ENCODE data around the gene RNFT2.

The RNFT2 gene

GRCh38 chr12:116839287-116839830, 101.2 kb downstream of the RNFT2 start:
- Mint-ChIP-seq H3K9me3 (ENCODE audit: low read depth) (peaks cover 3% of the 10 kb centered on the region), H3K4me3 (no peak overlapping the region), H3K36me3 (peaks cover 22% of the 10 kb centered on the region), H3K27ac (no peak overlapping the region), H3K27me3 (no peaks in the 10 kb centered on the region), H3K4me1 (ENCODE audit: low read depth) (no peaks in the 10 kb centered on the region)

- peaks cover 7% of the 10 kb centered on the region for H3K36me3 Mint-ChIP-seq
- no peak overlapping the region for H3K4me3 Mint-ChIP-seq
- no peaks in the 10 kb centered on the region for H3K4me1 Mint-ChIP-seq (ENCODE audit: low read depth)
- no peaks in the 10 kb centered on the region for H3K27me3 Mint-ChIP-seq
- H3K27ac Mint-ChIP-seq: no peak overlapping the region
- H3K9me3 Mint-ChIP-seq (ENCODE audit: low read depth): no peaks in the 10 kb centered on the region
Observed at GRCh38 chr12:116843085-116843484, 105.0 kb downstream of the RNFT2 start.

GRCh38 chr12:116849216-116849615, 111.1 kb downstream of the RNFT2 start:
- Mint-ChIP-seq H3K4me1 (ENCODE audit: low read depth) (no peaks in the 10 kb centered on the region), H3K9me3 (ENCODE audit: low read depth) (no peaks in the 10 kb centered on the region), H3K27me3 (peaks cover 2% of the 10 kb centered on the region)

GRCh38 chr12:116852303-116852702, 114.2 kb downstream of the RNFT2 start:
- H3K4me1 Mint-ChIP-seq (ENCODE audit: low read depth): no peaks in the 10 kb centered on the region
- H3K27me3 Mint-ChIP-seq: peaks cover 9% of the 10 kb centered on the region
- no peaks in the 10 kb centered on the region for H3K9me3 Mint-ChIP-seq (ENCODE audit: low read depth)
- no peak overlapping the region for H3K4me3 Mint-ChIP-seq
- H3K27ac Mint-ChIP-seq: no peak overlapping the region
- H3K36me3 Mint-ChIP-seq: peaks cover 20% of the 10 kb centered on the region

More at GRCh38 chr12:116849216-116849615, 111.1 kb downstream of the RNFT2 start:
- no peak overlapping the region for H3K27ac Mint-ChIP-seq
- H3K4me3 Mint-ChIP-seq: no peak overlapping the region
- H3K36me3 Mint-ChIP-seq: peaks cover 20% of the 10 kb centered on the region

GRCh38 chr12:116853507-116853906, 115.4 kb downstream of the RNFT2 start:
- Mint-ChIP-seq H3K27ac (no peak overlapping the region), H3K27me3 (peaks cover 14% of the 10 kb centered on the region), H3K36me3 (peaks cover 13% of the 10 kb centered on the region), H3K9me3 (ENCODE audit: low read depth) (no peaks in the 10 kb centered on the region), H3K4me1 (ENCODE audit: low read depth) (no peaks in the 10 kb centered on the region), H3K4me3 (no peak overlapping the region)

- Mint-ChIP-seq H3K4me3 (no peak overlapping the region), H3K4me1 (ENCODE audit: low read depth) (peaks cover 2% of the 10 kb centered on the region)
Observed at GRCh38 chr12:116855744-116856470, 117.8 kb downstream of the RNFT2 start.

GRCh38 chr12:116856729-116857128, 118.6 kb downstream of the RNFT2 start:
- Mint-ChIP-seq H3K27ac (no peak overlapping the region), H3K36me3 (peaks cover 11% of the 10 kb centered on the region), H3K27me3 (peaks cover 14% of the 10 kb centered on the region), H3K9me3 (ENCODE audit: low read depth) (no peaks in the 10 kb centered on the region), H3K4me3 (no peak overlapping the region), H3K4me1 (ENCODE audit: low read depth) (peaks cover 5% of the 10 kb centered on the region)

More at GRCh38 chr12:116855744-116856470, 117.8 kb downstream of the RNFT2 start:
- Mint-ChIP-seq H3K27me3 (peaks cover 14% of the 10 kb centered on the region), H3K36me3 (peaks cover 11% of the 10 kb centered on the region), H3K27ac (no peak overlapping the region), H3K9me3 (ENCODE audit: low read depth) (no peaks in the 10 kb centered on the region)

GRCh38 chr12:116859079-116859478, 121.0 kb downstream of the RNFT2 start:
- no peak overlapping the region for H3K27ac Mint-ChIP-seq
- no peaks in the 10 kb centered on the region for H3K9me3 Mint-ChIP-seq (ENCODE audit: low read depth)
- no peaks in the 10 kb centered on the region for H3K36me3 Mint-ChIP-seq
- peaks cover 17% of the 10 kb centered on the region for H3K27me3 Mint-ChIP-seq
- no peak overlapping the region for H3K4me3 Mint-ChIP-seq
- peaks cover 6% of the 10 kb centered on the region for H3K4me1 Mint-ChIP-seq (ENCODE audit: low read depth)

GRCh38 chr12:116860263-116860662, 122.1 kb downstream of the RNFT2 start:
- no peaks in the 10 kb centered on the region for H3K36me3 Mint-ChIP-seq
- H3K27ac Mint-ChIP-seq: no peak overlapping the region
- peaks cover 6% of the 10 kb centered on the region for H3K4me1 Mint-ChIP-seq (ENCODE audit: low read depth)
- H3K27me3 Mint-ChIP-seq: peaks cover 19% of the 10 kb centered on the region
- no peak overlapping the region for H3K4me3 Mint-ChIP-seq
- H3K9me3 Mint-ChIP-seq (ENCODE audit: low read depth): no peaks in the 10 kb centered on the region

GRCh38 chr12:116861320-116861719, 123.2 kb downstream of the RNFT2 start:
- H3K4me1 Mint-ChIP-seq (ENCODE audit: low read depth): peaks cover 6% of the 10 kb centered on the region
- H3K9me3 Mint-ChIP-seq (ENCODE audit: low read depth): no peaks in the 10 kb centered on the region
- peaks cover 15% of the 10 kb centered on the region for H3K27me3 Mint-ChIP-seq
- no peaks in the 10 kb centered on the region for H3K36me3 Mint-ChIP-seq
- no peak overlapping the region for H3K27ac Mint-ChIP-seq
- H3K4me3 Mint-ChIP-seq: no peak overlapping the region

GRCh38 chr12:116862167-116862566, 124.1 kb downstream of the RNFT2 start:
- Mint-ChIP-seq H3K4me1 (ENCODE audit: low read depth) (peaks cover 6% of the 10 kb centered on the region), H3K27me3 (peaks cover 13% of the 10 kb centered on the region), H3K36me3 (no peaks in the 10 kb centered on the region), H3K9me3 (ENCODE audit: low read depth) (no peaks in the 10 kb centered on the region), H3K27ac (no peak overlapping the region), H3K4me3 (no peak overlapping the region)

- H3K9me3 Mint-ChIP-seq (ENCODE audit: low read depth): no peaks in the 10 kb centered on the region
- H3K27ac Mint-ChIP-seq: no peak overlapping the region
- no peak overlapping the region for H3K4me3 Mint-ChIP-seq
- H3K36me3 Mint-ChIP-seq: no peaks in the 10 kb centered on the region
- H3K4me1 Mint-ChIP-seq (ENCODE audit: low read depth): peaks cover 6% of the 10 kb centered on the region
- H3K27me3 Mint-ChIP-seq: peaks cover 7% of the 10 kb centered on the region
Observed at GRCh38 chr12:116863275-116863767, 125.2 kb downstream of the RNFT2 start.

- Mint-ChIP-seq H3K36me3 (no peaks in the 10 kb centered on the region), H3K27ac (no peak overlapping the region), H3K4me1 (ENCODE audit: low read depth) (peaks cover 5% of the 10 kb centered on the region), H3K9me3 (ENCODE audit: low read depth) (no peaks in the 10 kb centered on the region), H3K4me3 (no peak overlapping the region), H3K27me3 (peaks cover 7% of the 10 kb centered on the region)
Observed at GRCh38 chr12:116864371-116865160, 126.5 kb downstream of the RNFT2 start.

GRCh38 chr12:116867523-116867922, 129.4 kb downstream of the RNFT2 start:
- no peak overlapping the region for H3K27ac Mint-ChIP-seq
- H3K4me1 Mint-ChIP-seq (ENCODE audit: low read depth): peaks cover under 1% of the 10 kb centered on the region
- no peak overlapping the region for H3K4me3 Mint-ChIP-seq
- no peaks in the 10 kb centered on the region for H3K36me3 Mint-ChIP-seq
- H3K27me3 Mint-ChIP-seq: peaks cover 2% of the 10 kb centered on the region
- no peaks in the 10 kb centered on the region for H3K9me3 Mint-ChIP-seq (ENCODE audit: low read depth)

GRCh38 chr12:116870306-116870705, 132.2 kb downstream of the RNFT2 start:
- peaks cover 5% of the 10 kb centered on the region for H3K9me3 Mint-ChIP-seq (ENCODE audit: low read depth)
- peaks cover 15% of the 10 kb centered on the region for H3K4me1 Mint-ChIP-seq (ENCODE audit: low read depth)
- H3K27ac Mint-ChIP-seq: no peak overlapping the region
- H3K36me3 Mint-ChIP-seq: peaks cover 5% of the 10 kb centered on the region
- H3K4me3 Mint-ChIP-seq: no peak overlapping the region
- peaks cover 8% of the 10 kb centered on the region for H3K27me3 Mint-ChIP-seq

Measured in activated naive CD8-positive, alpha-beta T cell (primary cell).